ENCODE measurements around the gene ARPC1B. TPM values are rescaled to one million over a fixed set of nuclear protein-coding genes. Genes with fewer than 3 reads are reported as not detected.

Gene ARPC1B
- total RNA-seq, 4 donors from 2014 or later = 24.7 to 38.7 (median 30.8) TPM

GRCh38 chr7:99419323-99420021 is 44.9 kb downstream of the ARPC1B start:
- no peak for ATAC-seq
- intact Hi-C loops (cut with DNase I; ENCODE audit: low total_unique reads) = no loop called here
- H3K27me3 ChIP-seq = no peaks in the 10 kb centered on the region
- no peak for DNase-seq
- in situ Hi-C loops (cut with MboI; ENCODE audit: low sequenced_read_pairs in 4 of 4) = loop anchor here in 1 of 4 donors (10.0 kb wide), 1 partner anchor 55 kb away; no protein-coding TSS in a partner anchor
- H3K4me1 ChIP-seq = no peaks in the 10 kb centered on the region
- peaks cover 0 to 81% of the 10 kb centered on the region in 2 donors for H3K36me3 ChIP-seq
- TF ChIP-seq POLR2A (IDR thresholded peaks at IDR 0.05) = no peak
- TF ChIP-seq CTCF (IDR thresholded peaks at IDR 0.05 in 4 of 5, conservative IDR thresholded peaks at IDR 0.05 in 1 of 5) = no peak
- no peak overlapping the region for H3K27ac ChIP-seq
- H3K4me3 ChIP-seq = no peak overlapping the region
- no peaks in the 10 kb centered on the region for H3K9me3 ChIP-seq

- H3K9me3 ChIP-seq = no peaks in the 10 kb centered on the region
- no peak for TF ChIP-seq POLR2A (IDR thresholded peaks at IDR 0.05)
- no peak for TF ChIP-seq CTCF (IDR thresholded peaks at IDR 0.05 in 4 of 5, conservative IDR thresholded peaks at IDR 0.05 in 1 of 5)
- H3K36me3 ChIP-seq = peaks cover 0 to 81% of the 10 kb centered on the region in 2 donors
- H3K27me3 ChIP-seq = no peaks in the 10 kb centered on the region
- no peak overlapping the region for H3K4me3 ChIP-seq
- intact Hi-C loops (cut with DNase I; ENCODE audit: low total_unique reads) (no loop called here), in situ Hi-C loops (cut with MboI; ENCODE audit: low sequenced_read_pairs in 4 of 4) (no loop called here)
- DNase-seq (no peak), ATAC-seq (no peak)
- no peaks in the 10 kb centered on the region for H3K4me1 ChIP-seq
- no peak overlapping the region for H3K27ac ChIP-seq
These were observed 45.7 kb downstream of the ARPC1B start for GRCh38 chr7:99420213-99420612.

GRCh38 chr7:99420986-99421385 is 46.5 kb downstream of the ARPC1B start:
- Histone ChIP-seq H3K27ac (no peak overlapping the region), H3K4me3 (no peak overlapping the region), H3K36me3 (peaks cover 0 to 82% of the 10 kb centered on the region in 2 donors), H3K27me3 (no peaks in the 10 kb centered on the region), H3K4me1 (no peaks in the 10 kb centered on the region), H3K9me3 (no peaks in the 10 kb centered on the region)
- intact Hi-C loops (cut with DNase I; ENCODE audit: low total_unique reads) (no loop called here), in situ Hi-C loops (cut with MboI; ENCODE audit: low sequenced_read_pairs in 4 of 4) (no loop called here)
- no peak for ATAC-seq
- DNase-seq = no peak
- TF ChIP-seq POLR2A (IDR thresholded peaks at IDR 0.05) (no peak), CTCF (IDR thresholded peaks at IDR 0.05 in 4 of 5, conservative IDR thresholded peaks at IDR 0.05 in 1 of 5) (no peak)

- no peak for DNase-seq
- H3K27ac ChIP-seq = no peak overlapping the region
- H3K27me3 ChIP-seq = no peaks in the 10 kb centered on the region
- H3K9me3 ChIP-seq = no peaks in the 10 kb centered on the region
- intact Hi-C loops (cut with DNase I; ENCODE audit: low total_unique reads) = no loop called here
- H3K4me1 ChIP-seq = no peaks in the 10 kb centered on the region
- TF ChIP-seq POLR2A (IDR thresholded peaks at IDR 0.05) = no peak
- TF ChIP-seq CTCF (IDR thresholded peaks at IDR 0.05 in 4 of 5, conservative IDR thresholded peaks at IDR 0.05 in 1 of 5) = no peak
- in situ Hi-C loops (cut with MboI; ENCODE audit: low sequenced_read_pairs in 4 of 4) = no loop called here
- no peak overlapping the region for H3K4me3 ChIP-seq
- ATAC-seq = no peak
- peaks cover 0 to 70% of the 10 kb centered on the region in 2 donors for H3K36me3 ChIP-seq
These were observed 47.7 kb downstream of the ARPC1B start for GRCh38 chr7:99422186-99422585.
